ENCODE results near the gene NOM1. TPM values are rescaled to one million over a fixed set of nuclear protein-coding genes. Genes with fewer than 3 reads are reported as not detected.

NOM1 gene
- total RNA-seq, 4 donors from 2014 or later = 15.1 to 20.7 (median 17.1) TPM

- 0 to 4% methylated on average over 3 to 18 of the region's 60 CpGs for WGBS, 2 donors (ENCODE audit: low coverage in 1 of 2)
These were observed 54.4 kb downstream of the NOM1 start for GRCh38 chr7:157003756-157004520.

DNA sequence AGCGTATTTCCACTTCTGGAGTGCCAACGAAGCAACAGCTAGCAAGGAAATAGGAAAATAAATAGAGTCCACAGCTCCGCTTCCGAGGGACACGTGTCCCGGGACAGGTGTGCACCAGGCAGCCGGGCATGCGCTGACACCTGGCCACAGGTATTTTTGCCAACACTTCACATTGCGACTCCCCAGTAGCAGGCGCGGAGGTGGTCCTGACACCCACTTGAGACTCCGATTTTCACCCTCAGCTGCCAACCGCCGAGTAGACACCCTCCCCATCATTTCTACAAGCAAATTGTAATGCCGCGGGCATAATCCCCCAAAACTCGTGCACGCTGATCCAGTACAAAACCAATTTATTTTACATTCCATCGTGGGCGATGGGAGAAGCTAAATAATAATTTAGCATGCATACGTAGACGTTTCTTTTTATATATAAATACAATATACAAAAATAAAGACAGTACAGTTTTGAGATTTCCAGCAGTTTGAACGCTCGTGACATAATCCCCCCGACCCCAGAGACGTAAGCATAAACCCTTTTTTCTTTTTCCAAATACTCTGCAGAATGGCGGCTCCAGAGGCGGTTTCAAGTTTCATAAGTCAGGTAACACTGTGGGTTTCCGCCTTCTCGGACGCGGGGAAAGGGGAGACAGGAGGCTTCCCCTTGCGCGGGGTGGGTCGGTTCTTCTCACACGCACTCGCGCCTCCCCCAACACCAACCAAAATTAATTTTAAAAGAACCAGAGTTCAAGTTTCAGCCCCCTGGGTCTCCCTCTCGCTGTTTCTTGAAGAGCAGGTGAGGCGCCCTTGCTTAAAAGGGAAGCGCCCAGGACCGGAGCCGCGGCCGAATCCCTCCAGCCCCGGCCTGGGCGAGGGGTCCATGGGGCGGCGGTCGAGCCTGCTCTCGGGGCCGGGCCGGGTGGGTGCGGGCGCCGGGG lies 55.3 kb downstream of the NOM1 start:
- Histone ChIP-seq H3K4me3 (peak overlapping the region in 1 of 2 donors; percentile 23), H3K27me3 (peaks cover 100% of the 10 kb centered on the region), H3K36me3 (no peaks in the 10 kb centered on the region), H3K9me3 (no peaks in the 10 kb centered on the region), H3K4me1 (peaks cover 0 to 68% (median 40%) of the 10 kb centered on the region in 3 donors), H3K27ac (no peak overlapping the region)
- ATAC-seq = no peak
- 4 to 7% methylated on average over 20 to 21 of the region's 56 CpGs for WGBS, 2 donors (ENCODE audit: low coverage in 1 of 2)
- TF ChIP-seq POLR2AphosphoS5 (IDR thresholded peaks at IDR 0.05) (no peak), EP300 (IDR thresholded peaks at IDR 0.05) (no peak), POLR2A (IDR thresholded peaks at IDR 0.05) (no peak)
- TF ChIP-seq, protein P1, sequence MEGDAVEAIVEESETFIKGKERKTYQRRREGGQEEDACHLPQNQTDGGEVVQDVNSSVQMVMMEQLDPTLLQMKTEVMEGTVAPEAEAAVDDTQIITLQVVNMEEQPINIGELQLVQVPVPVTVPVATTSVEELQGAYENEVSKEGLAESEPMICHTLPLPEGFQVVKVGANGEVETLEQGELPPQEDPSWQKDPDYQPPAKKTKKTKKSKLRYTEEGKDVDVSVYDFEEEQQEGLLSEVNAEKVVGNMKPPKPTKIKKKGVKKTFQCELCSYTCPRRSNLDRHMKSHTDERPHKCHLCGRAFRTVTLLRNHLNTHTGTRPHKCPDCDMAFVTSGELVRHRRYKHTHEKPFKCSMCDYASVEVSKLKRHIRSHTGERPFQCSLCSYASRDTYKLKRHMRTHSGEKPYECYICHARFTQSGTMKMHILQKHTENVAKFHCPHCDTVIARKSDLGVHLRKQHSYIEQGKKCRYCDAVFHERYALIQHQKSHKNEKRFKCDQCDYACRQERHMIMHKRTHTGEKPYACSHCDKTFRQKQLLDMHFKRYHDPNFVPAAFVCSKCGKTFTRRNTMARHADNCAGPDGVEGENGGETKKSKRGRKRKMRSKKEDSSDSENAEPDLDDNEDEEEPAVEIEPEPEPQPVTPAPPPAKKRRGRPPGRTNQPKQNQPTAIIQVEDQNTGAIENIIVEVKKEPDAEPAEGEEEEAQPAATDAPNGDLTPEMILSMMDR (IDR thresholded peaks at IDR 0.05) = no peak

More at GRCh38 chr7:157003756-157004520, 54.4 kb downstream of the NOM1 start:
- Histone ChIP-seq H3K4me3 (no peak overlapping the region), H3K4me1 (peaks cover 0 to 69% (median 40%) of the 10 kb centered on the region in 3 donors), H3K9me3 (no peaks in the 10 kb centered on the region), H3K27ac (no peak overlapping the region), H3K27me3 (peaks cover 100% of the 10 kb centered on the region), H3K36me3 (no peaks in the 10 kb centered on the region)
- no peak for ATAC-seq
- TF ChIP-seq POLR2A (IDR thresholded peaks at IDR 0.05) (no peak), EP300 (IDR thresholded peaks at IDR 0.05) (no peak), POLR2AphosphoS5 (IDR thresholded peaks at IDR 0.05) (no peak)
- TF ChIP-seq, protein P1 (IDR thresholded peaks at IDR 0.05) = no peak

GRCh38 chr7:157005456-157006204 lies 56.1 kb downstream of the NOM1 start:
- peak overlapping the region in 1 of 2 donors; percentile 23 for H3K4me3 ChIP-seq
- peaks cover 0 to 66% (median 32%) of the 10 kb centered on the region in 3 donors for H3K4me1 ChIP-seq
- TF ChIP-seq, protein P1 (IDR thresholded peaks at IDR 0.05) = no peak
- no peak for TF ChIP-seq EP300 (IDR thresholded peaks at IDR 0.05)
- TF ChIP-seq POLR2A (IDR thresholded peaks at IDR 0.05) = no peak
- no peak for TF ChIP-seq POLR2AphosphoS5 (IDR thresholded peaks at IDR 0.05)
- no peak for ATAC-seq
- WGBS, 2 donors (ENCODE audit: low coverage in 1 of 2) = 0% methylated on average over 13 of the region's 77 CpGs; no CpG with 5 or more reads in 1 of the 2 donors
- peaks cover 98% of the 10 kb centered on the region for H3K27me3 ChIP-seq
- no peaks in the 10 kb centered on the region for H3K36me3 ChIP-seq
- no peaks in the 10 kb centered on the region for H3K9me3 ChIP-seq
- H3K27ac ChIP-seq = no peak overlapping the region

GRCh38 chr7:157006205-157006747 lies 56.8 kb downstream of the NOM1 start:
- Histone ChIP-seq H3K27me3 (peaks cover 98% of the 10 kb centered on the region), H3K27ac (no peak overlapping the region), H3K36me3 (no peaks in the 10 kb centered on the region), H3K4me3 (no peak overlapping the region), H3K4me1 (peaks cover 0 to 67% (median 27%) of the 10 kb centered on the region in 3 donors), H3K9me3 (no peaks in the 10 kb centered on the region)
- WGBS, 2 donors (ENCODE audit: low coverage in 1 of 2) = 0 to 5% methylated on average over 1 to 34 of the region's 39 CpGs
- TF ChIP-seq, protein P1 (IDR thresholded peaks at IDR 0.05) = no peak
- TF ChIP-seq POLR2AphosphoS5 (IDR thresholded peaks at IDR 0.05) (no peak), EP300 (IDR thresholded peaks at IDR 0.05) (no peak), POLR2A (IDR thresholded peaks at IDR 0.05) (no peak)
- no peak for ATAC-seq
